ENCODE data around the gene RAVER1.

RAVER1 gene

DNA sequence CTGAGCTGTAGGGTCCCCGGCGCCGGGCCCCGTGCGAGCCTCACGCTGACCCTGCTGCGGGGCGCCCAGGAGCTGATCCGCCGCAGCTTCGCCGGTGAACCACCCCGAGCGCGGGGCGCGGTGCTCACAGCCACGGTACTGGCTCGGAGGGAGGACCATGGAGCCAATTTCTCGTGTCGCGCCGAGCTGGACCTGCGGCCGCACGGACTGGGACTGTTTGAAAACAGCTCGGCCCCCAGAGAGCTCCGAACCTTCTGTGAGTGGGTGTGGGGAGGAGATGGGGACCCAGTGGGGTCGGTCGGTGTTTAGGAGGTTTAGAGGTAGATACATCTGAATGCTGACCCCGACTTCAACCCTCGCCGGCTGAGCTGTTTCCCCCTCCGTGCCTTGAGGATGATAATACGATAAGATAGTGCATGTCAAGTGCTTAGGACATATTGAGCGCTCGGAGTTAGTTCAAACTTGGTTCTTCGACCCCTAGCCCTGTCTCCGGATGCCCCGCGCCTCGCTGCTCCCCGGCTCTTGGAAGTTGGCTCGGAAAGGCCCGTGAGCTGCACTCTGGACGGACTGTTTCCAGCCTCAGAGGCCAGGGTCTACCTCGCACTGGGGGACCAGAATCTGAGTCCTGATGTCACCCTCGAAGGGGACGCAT is 41.6 kb downstream of the RAVER1 start:
- CTCF ChIA-PET = interaction anchor here (0.7 to 1.9 kb wide), 5 partner anchors 8 to 42 kb away, joined by 3 to 6 read pairs (median 4); no protein-coding TSS in a partner anchor
- H3K9me3 ChIP-seq (ENCODE audit: control insufficient read depth, insufficient read depth, low read depth, low read length) = no peaks in the 10 kb centered on the region
- TF ChIP-seq, protein P1, sequence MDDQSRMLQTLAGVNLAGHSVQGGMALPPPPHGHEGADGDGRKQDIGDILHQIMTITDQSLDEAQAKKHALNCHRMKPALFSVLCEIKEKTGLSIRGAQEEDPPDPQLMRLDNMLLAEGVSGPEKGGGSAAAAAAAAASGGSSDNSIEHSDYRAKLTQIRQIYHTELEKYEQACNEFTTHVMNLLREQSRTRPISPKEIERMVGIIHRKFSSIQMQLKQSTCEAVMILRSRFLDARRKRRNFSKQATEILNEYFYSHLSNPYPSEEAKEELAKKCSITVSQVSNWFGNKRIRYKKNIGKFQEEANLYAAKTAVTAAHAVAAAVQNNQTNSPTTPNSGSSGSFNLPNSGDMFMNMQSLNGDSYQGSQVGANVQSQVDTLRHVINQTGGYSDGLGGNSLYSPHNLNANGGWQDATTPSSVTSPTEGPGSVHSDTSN (CRISPR knock-in tag; IDR thresholded peaks at IDR 0.05) = 0 out of 2 replicates have a peak, but pooled peaks have one; percentile 64
- TF ChIP-seq SP2 (tag by site-specific recombination; IDR thresholded peaks at IDR 0.05) (0 out of 2 replicates have a peak, but pooled peaks have one; percentile 1), ZNF548 (tag by site-specific recombination; IDR thresholded peaks at IDR 0.05) (no peak), GLIS2 (tag by site-specific recombination; IDR thresholded peaks at IDR 0.05) (peak; percentile 21; the same call in 1 of the 2 replicates), ZNF341 (tag by site-specific recombination; IDR thresholded peaks at IDR 0.05; ENCODE audit: low read depth) (peak; percentile 64; the same call in 1 of the 2 replicates), KLF16 (tag by site-specific recombination; IDR thresholded peaks at IDR 0.05) (no peak), ZNF391 (tag by site-specific recombination; IDR thresholded peaks at IDR 0.05; ENCODE audit: borderline replicate concordance, low read depth) (0 out of 2 replicates have a peak, but pooled peaks have one; percentile 35), ZNF555 (tag by site-specific recombination; conservative IDR thresholded peaks at IDR 0.05) (no peak), ZBTB20 (tag by site-specific recombination; IDR thresholded peaks at IDR 0.05) (peak; percentile 82), RBAK (tag by site-specific recombination; IDR thresholded peaks at IDR 0.05) (no peak)
- TF ChIP-seq, protein P2, sequence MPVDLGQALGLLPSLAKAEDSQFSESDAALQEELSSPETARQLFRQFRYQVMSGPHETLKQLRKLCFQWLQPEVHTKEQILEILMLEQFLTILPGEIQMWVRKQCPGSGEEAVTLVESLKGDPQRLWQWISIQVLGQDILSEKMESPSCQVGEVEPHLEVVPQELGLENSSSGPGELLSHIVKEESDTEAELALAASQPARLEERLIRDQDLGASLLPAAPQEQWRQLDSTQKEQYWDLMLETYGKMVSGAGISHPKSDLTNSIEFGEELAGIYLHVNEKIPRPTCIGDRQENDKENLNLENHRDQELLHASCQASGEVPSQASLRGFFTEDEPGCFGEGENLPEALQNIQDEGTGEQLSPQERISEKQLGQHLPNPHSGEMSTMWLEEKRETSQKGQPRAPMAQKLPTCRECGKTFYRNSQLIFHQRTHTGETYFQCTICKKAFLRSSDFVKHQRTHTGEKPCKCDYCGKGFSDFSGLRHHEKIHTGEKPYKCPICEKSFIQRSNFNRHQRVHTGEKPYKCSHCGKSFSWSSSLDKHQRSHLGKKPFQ (tag by site-specific recombination; IDR thresholded peaks at IDR 0.05) = no peak
- TF ChIP-seq, protein P3, sequence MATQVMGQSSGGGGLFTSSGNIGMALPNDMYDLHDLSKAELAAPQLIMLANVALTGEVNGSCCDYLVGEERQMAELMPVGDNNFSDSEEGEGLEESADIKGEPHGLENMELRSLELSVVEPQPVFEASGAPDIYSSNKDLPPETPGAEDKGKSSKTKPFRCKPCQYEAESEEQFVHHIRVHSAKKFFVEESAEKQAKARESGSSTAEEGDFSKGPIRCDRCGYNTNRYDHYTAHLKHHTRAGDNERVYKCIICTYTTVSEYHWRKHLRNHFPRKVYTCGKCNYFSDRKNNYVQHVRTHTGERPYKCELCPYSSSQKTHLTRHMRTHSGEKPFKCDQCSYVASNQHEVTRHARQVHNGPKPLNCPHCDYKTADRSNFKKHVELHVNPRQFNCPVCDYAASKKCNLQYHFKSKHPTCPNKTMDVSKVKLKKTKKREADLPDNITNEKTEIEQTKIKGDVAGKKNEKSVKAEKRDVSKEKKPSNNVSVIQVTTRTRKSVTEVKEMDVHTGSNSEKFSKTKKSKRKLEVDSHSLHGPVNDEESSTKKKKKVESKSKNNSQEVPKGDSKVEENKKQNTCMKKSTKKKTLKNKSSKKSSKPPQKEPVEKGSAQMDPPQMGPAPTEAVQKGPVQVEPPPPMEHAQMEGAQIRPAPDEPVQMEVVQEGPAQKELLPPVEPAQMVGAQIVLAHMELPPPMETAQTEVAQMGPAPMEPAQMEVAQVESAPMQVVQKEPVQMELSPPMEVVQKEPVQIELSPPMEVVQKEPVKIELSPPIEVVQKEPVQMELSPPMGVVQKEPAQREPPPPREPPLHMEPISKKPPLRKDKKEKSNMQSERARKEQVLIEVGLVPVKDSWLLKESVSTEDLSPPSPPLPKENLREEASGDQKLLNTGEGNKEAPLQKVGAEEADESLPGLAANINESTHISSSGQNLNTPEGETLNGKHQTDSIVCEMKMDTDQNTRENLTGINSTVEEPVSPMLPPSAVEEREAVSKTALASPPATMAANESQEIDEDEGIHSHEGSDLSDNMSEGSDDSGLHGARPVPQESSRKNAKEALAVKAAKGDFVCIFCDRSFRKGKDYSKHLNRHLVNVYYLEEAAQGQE (tag by site-specific recombination; IDR thresholded peaks at IDR 0.05) = no peak
- H3K4me1 ChIP-seq (ENCODE audit: control insufficient read depth, insufficient read depth, low read length) = peaks cover 4% of the 10 kb centered on the region; the same call in 1 of the 2 replicates
- peak overlapping the region; percentile 41 for H3K4me3 ChIP-seq (ENCODE audit: low read depth, low read length)
- peaks cover 0 to 5% of the 10 kb centered on the region in 2 experiments; a peak in 1 of 3 replicates for H3K36me3 ChIP-seq (ENCODE audit: control insufficient read depth in 2 of 2, insufficient read depth in 1 of 2, low read length in 2 of 2)
- POLR2A ChIA-PET = interaction anchor here (0.5 to 2.0 kb wide), 13 partner anchors 13 to 372 kb away, joined by 3 to 13 read pairs (median 4); partner anchors contain the start of genes ICAM1, RAVER1 and TYK2
- H3K27ac ChIP-seq (ENCODE audit: extremely low read depth, low read depth, low read length) = peak overlapping the region; percentile 6; the same call in 1 of the 2 replicates

DNA sequence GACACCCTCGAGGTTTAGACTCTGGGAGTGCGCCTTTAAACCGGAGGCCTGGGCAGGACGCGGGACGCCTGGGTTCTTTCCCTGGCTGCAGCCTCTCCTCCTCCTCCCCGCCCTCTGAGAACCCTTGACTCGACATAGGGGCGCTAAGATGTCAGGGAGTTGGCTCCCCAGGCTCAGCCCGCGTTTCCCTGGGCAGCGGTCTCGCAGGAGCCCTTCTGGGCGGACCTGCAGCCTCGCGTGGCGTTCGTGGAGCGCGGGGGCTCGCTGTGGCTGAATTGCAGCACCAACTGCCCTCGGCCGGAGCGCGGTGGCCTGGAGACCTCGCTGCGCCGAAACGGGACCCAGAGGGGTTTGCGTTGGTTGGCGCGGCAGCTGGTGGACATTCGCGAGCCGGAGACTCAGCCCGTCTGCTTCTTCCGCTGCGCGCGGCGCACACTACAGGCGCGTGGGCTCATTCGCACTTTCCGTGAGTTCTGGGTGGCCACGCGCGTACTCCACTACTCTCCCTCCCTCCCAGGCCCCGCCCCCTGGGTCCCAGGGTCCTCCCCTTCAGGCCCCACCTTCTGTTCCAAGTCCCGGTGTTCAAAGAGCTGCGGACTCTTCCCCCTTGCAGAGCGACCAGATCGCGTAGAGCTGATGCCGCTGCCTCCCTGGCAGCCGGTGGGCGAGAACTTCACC is 42.3 kb downstream of the RAVER1 start:
- H3K36me3 ChIP-seq (ENCODE audit: control insufficient read depth in 2 of 2, insufficient read depth in 1 of 2, low read length in 2 of 2) = peaks cover 0 to 5% of the 10 kb centered on the region in 2 experiments; a peak in 1 of 3 replicates
- H3K4me1 ChIP-seq (ENCODE audit: control insufficient read depth, insufficient read depth, low read length) = peaks cover 4% of the 10 kb centered on the region; the same call in 1 of the 2 replicates
- POLR2A ChIA-PET = interaction anchor here (0.5 to 2.0 kb wide), 11 partner anchors 20 to 371 kb away, joined by 3 to 13 read pairs (median 4); partner anchors contain the start of genes ICAM1, RAVER1 and TYK2
- peak overlapping the region; percentile 41 for H3K4me3 ChIP-seq (ENCODE audit: low read depth, low read length)
- H3K27ac ChIP-seq (ENCODE audit: extremely low read depth, low read depth, low read length) = peak overlapping the region; percentile 6; the same call in 1 of the 2 replicates
- H3K9me3 ChIP-seq (ENCODE audit: control insufficient read depth, insufficient read depth, low read depth, low read length) = no peaks in the 10 kb centered on the region
- CTCF ChIA-PET = interaction anchor here (0.6 to 1.9 kb wide), 4 partner anchors 30 to 63 kb away, joined by 3 to 6 read pairs (median 4); no protein-coding TSS in a partner anchor
- TF ChIP-seq KLF9 (tag by site-specific recombination; IDR thresholded peaks at IDR 0.05; ENCODE audit: low read depth) (peak; percentile 78), ZBTB8A (tag by site-specific recombination; IDR thresholded peaks at IDR 0.05) (0 out of 2 replicates have a peak, but pooled peaks have one; percentile 17), ZNF623 (tag by site-specific recombination; IDR thresholded peaks at IDR 0.05) (no peak), SP2 (tag by site-specific recombination; IDR thresholded peaks at IDR 0.05) (peak; percentile 90), ZNF76 (tag by site-specific recombination; IDR thresholded peaks at IDR 0.05; ENCODE audit: borderline replicate concordance, low read depth) (peak; percentile 39; the same call in 1 of the 2 replicates), KLF8 (tag by site-specific recombination; IDR thresholded peaks at IDR 0.05) (peak; percentile 17; the same call in 1 of the 2 replicates)
- TF ChIP-seq, protein P4, sequence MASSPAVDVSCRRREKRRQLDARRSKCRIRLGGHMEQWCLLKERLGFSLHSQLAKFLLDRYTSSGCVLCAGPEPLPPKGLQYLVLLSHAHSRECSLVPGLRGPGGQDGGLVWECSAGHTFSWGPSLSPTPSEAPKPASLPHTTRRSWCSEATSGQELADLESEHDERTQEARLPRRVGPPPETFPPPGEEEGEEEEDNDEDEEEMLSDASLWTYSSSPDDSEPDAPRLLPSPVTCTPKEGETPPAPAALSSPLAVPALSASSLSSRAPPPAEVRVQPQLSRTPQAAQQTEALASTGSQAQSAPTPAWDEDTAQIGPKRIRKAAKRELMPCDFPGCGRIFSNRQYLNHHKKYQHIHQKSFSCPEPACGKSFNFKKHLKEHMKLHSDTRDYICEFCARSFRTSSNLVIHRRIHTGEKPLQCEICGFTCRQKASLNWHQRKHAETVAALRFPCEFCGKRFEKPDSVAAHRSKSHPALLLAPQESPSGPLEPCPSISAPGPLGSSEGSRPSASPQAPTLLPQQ (tag by site-specific recombination; IDR thresholded peaks at IDR 0.05) = peak; percentile 56; the same call in 1 of the 2 replicates
- TF ChIP-seq, protein P5, sequence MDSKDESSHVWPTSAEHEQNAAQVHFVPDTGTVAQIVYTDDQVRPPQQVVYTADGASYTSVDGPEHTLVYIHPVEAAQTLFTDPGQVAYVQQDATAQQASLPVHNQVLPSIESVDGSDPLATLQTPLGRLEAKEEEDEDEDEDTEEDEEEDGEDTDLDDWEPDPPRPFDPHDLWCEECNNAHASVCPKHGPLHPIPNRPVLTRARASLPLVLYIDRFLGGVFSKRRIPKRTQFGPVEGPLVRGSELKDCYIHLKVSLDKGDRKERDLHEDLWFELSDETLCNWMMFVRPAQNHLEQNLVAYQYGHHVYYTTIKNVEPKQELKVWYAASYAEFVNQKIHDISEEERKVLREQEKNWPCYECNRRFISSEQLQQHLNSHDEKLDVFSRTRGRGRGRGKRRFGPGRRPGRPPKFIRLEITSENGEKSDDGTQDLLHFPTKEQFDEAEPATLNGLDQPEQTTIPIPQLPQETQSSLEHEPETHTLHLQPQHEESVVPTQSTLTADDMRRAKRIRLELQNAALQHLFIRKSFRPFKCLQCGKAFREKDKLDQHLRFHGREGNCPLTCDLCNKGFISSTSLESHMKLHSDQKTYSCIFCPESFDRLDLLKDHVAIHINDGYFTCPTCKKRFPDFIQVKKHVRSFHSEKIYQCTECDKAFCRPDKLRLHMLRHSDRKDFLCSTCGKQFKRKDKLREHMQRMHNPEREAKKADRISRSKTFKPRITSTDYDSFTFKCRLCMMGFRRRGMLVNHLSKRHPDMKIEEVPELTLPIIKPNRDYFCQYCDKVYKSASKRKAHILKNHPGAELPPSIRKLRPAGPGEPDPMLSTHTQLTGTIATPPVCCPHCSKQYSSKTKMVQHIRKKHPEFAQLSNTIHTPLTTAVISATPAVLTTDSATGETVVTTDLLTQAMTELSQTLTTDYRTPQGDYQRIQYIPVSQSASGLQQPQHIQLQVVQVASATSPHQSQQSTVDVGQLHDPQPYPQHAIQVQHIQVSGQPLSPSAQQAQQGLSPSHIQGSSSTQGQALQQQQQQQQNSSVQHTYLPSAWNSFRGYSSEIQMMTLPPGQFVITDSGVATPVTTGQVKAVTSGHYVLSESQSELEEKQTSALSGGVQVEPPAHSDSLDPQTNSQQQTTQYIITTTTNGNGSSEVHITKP (tag by site-specific recombination; IDR thresholded peaks at IDR 0.05) = peak; percentile 48; the same call in 1 of the 2 replicates

Data from HEK293 (cell line).